ENCODE data around the gene PTPN4. TPM values are rescaled to one million over a fixed set of nuclear protein-coding genes. Genes with fewer than 3 reads are reported as not detected.

The PTPN4 gene
- total and polyA plus RNA-seq, 2 experiments from 2014 or later, result 41.6 to 90.4 TPM

DNA sequence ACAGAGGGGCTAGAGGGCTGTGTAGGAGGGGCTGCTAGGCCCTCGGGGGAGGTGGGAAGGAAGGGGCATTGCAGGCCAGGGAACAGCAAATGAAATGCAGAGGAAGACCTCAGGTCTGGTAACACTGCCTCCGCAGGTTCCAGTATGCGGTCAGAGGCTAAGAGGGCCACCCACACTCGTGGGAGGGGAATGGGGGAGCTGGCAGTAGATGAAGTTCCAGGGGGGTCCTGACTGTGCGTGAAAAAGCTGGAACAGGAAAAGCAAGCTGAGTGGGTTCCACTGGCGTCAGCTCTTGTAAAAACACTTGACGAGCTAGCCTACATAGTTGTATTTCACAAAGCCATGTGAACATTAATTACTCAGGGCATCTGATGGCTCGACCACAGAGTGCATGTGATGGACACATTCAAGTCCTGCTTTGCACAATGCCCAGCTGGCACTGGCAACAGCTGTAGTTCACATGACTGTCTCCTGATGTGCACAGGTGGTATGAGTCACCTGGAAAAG is 29.0 kb upstream of the PTPN4 start:
- ATAC-seq, result peak; percentile 77
- Histone ChIP-seq H4K20me1 (replicated peaks; ENCODE audit: insufficient read depth) (no peaks in the 10 kb centered on the region), H3K27me3 (ENCODE audit: insufficient read depth) (no peaks in the 10 kb centered on the region), H3K36me3 (ENCODE audit: insufficient read depth) (no peaks in the 10 kb centered on the region), H3K4me2 (no peak overlapping the region), H3K4me1 (ENCODE audit: insufficient read depth) (no peaks in the 10 kb centered on the region), H2AFZ (peak overlapping the region; percentile 69), H3K79me2 (replicated peaks; ENCODE audit: insufficient read depth) (no peaks in the 10 kb centered on the region), H3K27ac (ENCODE audit: low read depth) (no peak overlapping the region), H3F3A (replicated peaks; ENCODE audit: low read depth) (no peaks in the 10 kb centered on the region), H3K4me3 (no peak overlapping the region), H3K9me2 (ENCODE audit: insufficient read depth) (0 out of 2 replicates have a peak, but pooled peaks cover 3% of the 10 kb centered on the region)
- Mint-ChIP-seq H3K36me3 (ENCODE audit: low read depth) (no peaks in the 10 kb centered on the region), H3K27ac (no peak overlapping the region), H3K9me3 (no peaks in the 10 kb centered on the region), H3K4me1 (peaks cover 11% of the 10 kb centered on the region), H3K27me3 (ENCODE audit: insufficient read depth, low read depth, poor library complexity) (peaks cover under 1% of the 10 kb centered on the region), H3K4me3 (no peak overlapping the region)
- TF ChIP-seq, protein P1, sequence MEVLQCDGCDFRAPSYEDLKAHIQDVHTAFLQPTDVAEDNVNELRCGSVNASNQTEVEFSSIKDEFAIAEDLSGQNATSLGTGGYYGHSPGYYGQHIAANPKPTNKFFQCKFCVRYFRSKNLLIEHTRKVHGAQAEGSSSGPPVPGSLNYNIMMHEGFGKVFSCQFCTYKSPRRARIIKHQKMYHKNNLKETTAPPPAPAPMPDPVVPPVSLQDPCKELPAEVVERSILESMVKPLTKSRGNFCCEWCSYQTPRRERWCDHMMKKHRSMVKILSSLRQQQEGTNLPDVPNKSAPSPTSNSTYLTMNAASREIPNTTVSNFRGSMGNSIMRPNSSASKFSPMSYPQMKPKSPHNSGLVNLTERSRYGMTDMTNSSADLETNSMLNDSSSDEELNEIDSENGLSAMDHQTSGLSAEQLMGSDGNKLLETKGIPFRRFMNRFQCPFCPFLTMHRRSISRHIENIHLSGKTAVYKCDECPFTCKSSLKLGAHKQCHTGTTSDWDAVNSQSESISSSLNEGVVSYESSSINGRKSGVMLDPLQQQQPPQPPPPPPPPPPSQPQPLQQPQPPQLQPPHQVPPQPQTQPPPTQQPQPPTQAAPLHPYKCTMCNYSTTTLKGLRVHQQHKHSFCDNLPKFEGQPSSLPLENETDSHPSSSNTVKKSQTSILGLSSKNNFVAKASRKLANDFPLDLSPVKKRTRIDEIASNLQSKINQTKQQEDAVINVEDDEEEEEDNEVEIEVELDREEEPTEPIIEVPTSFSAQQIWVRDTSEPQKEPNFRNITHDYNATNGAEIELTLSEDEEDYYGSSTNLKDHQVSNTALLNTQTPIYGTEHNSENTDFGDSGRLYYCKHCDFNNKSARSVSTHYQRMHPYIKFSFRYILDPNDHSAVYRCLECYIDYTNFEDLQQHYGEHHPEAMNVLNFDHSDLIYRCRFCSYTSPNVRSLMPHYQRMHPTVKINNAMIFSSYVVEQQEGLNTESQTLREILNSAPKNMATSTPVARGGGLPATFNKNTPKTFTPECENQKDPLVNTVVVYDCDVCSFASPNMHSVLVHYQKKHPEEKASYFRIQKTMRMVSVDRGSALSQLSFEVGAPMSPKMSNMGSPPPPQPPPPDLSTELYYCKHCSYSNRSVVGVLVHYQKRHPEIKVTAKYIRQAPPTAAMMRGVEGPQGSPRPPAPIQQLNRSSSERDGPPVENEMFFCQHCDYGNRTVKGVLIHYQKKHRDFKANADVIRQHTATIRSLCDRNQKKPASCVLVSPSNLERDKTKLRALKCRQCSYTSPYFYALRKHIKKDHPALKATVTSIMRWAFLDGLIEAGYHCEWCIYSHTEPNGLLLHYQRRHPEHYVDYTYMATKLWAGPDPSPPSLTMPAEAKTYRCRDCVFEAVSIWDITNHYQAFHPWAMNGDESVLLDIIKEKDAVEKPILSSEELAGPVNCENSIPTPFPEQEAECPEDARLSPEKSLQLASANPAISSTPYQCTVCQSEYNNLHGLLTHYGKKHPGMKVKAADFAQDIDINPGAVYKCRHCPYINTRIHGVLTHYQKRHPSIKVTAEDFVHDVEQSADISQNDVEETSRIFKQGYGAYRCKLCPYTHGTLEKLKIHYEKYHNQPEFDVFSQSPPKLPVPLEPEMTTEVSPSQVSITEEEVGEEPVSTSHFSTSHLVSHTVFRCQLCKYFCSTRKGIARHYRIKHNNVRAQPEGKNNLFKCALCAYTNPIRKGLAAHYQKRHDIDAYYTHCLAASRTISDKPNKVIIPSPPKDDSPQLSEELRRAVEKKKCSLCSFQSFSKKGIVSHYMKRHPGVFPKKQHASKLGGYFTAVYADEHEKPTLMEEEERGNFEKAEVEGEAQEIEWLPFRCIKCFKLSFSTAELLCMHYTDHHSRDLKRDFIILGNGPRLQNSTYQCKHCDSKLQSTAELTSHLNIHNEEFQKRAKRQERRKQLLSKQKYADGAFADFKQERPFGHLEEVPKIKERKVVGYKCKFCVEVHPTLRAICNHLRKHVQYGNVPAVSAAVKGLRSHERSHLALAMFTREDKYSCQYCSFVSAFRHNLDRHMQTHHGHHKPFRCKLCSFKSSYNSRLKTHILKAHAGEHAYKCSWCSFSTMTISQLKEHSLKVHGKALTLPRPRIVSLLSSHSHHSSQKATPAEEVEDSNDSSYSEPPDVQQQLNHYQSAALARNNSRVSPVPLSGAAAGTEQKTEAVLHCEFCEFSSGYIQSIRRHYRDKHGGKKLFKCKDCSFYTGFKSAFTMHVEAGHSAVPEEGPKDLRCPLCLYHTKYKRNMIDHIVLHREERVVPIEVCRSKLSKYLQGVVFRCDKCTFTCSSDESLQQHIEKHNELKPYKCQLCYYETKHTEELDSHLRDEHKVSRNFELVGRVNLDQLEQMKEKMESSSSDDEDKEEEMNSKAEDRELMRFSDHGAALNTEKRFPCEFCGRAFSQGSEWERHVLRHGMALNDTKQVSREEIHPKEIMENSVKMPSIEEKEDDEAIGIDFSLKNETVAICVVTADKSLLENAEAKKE (CRISPR knock-in tag; IDR thresholded peaks at IDR 0.05), result no peak
- TF ChIP-seq ZNF331 (CRISPR knock-in tag; IDR thresholded peaks at IDR 0.05; ENCODE audit: low read depth), result no peak
- TF ChIP-seq, protein P2, sequence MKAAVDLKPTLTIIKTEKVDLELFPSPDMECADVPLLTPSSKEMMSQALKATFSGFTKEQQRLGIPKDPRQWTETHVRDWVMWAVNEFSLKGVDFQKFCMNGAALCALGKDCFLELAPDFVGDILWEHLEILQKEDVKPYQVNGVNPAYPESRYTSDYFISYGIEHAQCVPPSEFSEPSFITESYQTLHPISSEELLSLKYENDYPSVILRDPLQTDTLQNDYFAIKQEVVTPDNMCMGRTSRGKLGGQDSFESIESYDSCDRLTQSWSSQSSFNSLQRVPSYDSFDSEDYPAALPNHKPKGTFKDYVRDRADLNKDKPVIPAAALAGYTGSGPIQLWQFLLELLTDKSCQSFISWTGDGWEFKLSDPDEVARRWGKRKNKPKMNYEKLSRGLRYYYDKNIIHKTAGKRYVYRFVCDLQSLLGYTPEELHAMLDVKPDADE (IDR thresholded peaks at IDR 0.05), result no peak
- DNase-seq (ENCODE audit: low spot score), result no peak

DNA sequence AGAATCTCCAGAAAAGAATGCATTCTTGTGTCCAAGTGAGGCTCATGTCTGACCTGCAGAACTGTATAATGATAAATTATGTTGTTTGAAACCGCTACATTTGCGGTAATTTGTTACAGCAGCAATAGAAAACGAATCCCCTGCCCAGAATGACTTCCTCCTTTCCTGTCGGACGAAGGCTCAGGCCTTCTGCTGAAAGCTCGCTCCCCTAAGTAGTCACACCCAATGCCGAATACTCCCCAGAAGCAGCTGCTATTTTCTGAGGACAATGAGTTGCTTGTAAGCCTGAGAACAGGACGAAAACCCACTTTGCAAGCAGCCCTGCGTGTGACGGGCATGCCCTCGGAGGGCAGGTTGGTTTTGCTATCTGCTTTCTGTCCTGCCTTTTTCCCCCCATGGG is 27.7 kb upstream of the PTPN4 start:
- Histone ChIP-seq H3K27ac (ENCODE audit: low read depth) (no peak overlapping the region), H4K20me1 (replicated peaks; ENCODE audit: insufficient read depth) (no peaks in the 10 kb centered on the region), H3K27me3 (ENCODE audit: insufficient read depth) (no peaks in the 10 kb centered on the region), H3K79me2 (replicated peaks; ENCODE audit: insufficient read depth) (no peaks in the 10 kb centered on the region), H3K4me3 (no peak overlapping the region), H2AFZ (no peak overlapping the region), H3K4me1 (ENCODE audit: insufficient read depth) (no peaks in the 10 kb centered on the region), H3K9me2 (ENCODE audit: insufficient read depth) (0 out of 2 replicates have a peak, but pooled peaks cover 3% of the 10 kb centered on the region), H3K36me3 (ENCODE audit: insufficient read depth) (no peaks in the 10 kb centered on the region), H3F3A (replicated peaks; ENCODE audit: low read depth) (no peaks in the 10 kb centered on the region), H3K4me2 (no peak overlapping the region)
- no peak overlapping the region for H3K4me3 Mint-ChIP-seq
- peaks cover 21% of the 10 kb centered on the region for H3K4me1 Mint-ChIP-seq
- ATAC-seq (no peak), DNase-seq (ENCODE audit: low spot score) (no peak)
- H3K36me3 Mint-ChIP-seq (ENCODE audit: low read depth), result no peaks in the 10 kb centered on the region
- H3K27ac Mint-ChIP-seq, result no peak overlapping the region
- H3K9me3 Mint-ChIP-seq, result no peaks in the 10 kb centered on the region
- no peak for TF ChIP-seq EZH2 (IDR thresholded peaks at IDR 0.05; ENCODE audit: low read depth, unreplicated experiment)
- H3K27me3 Mint-ChIP-seq (ENCODE audit: insufficient read depth, low read depth, poor library complexity), result peaks cover 3% of the 10 kb centered on the region

Data from GM23338 (cell line).